Epithelial cell of proximal tubule (primary cell): Measurements from ENCODE around the gene DLL1. TPM values are rescaled to one million over a fixed set of nuclear protein-coding genes. Genes with fewer than 3 reads are reported as not detected.

Experiments
- DNase-seq: peaks from one replicate; pipeline ENCODE4 v3.0.0-alpha.2; 2011; ENCODE audit warnings: low read depth
- H3K4me3 ChIP-seq: 2 replicates; pipeline ENCODE4 v1.5.1; 2011; ENCODE audit warnings: low read depth, mild to moderate bottlenecking, low read length
- total RNA-seq: library from RNA; depleted of rRNA; stranded (reverse); fragments of >200 nt; gene quantifications from 2 replicates; pipeline ENCODE4 v1.2.3, GENCODE V29; 2015
- TF ChIP-seq, protein P1 (sequence below): conservative IDR thresholded peaks from 2 replicates; pipeline ENCODE4 v1.5.1; 2012; ENCODE audit warnings: low read depth, mild to moderate bottlenecking, low read length

Gene DLL1
- total RNA-seq, 1 donor from 2014 or later, result 1.7 TPM

- no peak overlapping the region for H3K4me3 ChIP-seq
- TF ChIP-seq, protein P1, sequence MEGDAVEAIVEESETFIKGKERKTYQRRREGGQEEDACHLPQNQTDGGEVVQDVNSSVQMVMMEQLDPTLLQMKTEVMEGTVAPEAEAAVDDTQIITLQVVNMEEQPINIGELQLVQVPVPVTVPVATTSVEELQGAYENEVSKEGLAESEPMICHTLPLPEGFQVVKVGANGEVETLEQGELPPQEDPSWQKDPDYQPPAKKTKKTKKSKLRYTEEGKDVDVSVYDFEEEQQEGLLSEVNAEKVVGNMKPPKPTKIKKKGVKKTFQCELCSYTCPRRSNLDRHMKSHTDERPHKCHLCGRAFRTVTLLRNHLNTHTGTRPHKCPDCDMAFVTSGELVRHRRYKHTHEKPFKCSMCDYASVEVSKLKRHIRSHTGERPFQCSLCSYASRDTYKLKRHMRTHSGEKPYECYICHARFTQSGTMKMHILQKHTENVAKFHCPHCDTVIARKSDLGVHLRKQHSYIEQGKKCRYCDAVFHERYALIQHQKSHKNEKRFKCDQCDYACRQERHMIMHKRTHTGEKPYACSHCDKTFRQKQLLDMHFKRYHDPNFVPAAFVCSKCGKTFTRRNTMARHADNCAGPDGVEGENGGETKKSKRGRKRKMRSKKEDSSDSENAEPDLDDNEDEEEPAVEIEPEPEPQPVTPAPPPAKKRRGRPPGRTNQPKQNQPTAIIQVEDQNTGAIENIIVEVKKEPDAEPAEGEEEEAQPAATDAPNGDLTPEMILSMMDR, result no peak
- no peak for DNase-seq
Measured at GRCh38 chr6:170281331-170282292, 9.3 kb downstream of the DLL1 start.

GRCh38 chr6:170280689-170281045 is 10.2 kb downstream of the DLL1 start:
- TF ChIP-seq, protein P1, result peak; percentile 9
- H3K4me3 ChIP-seq, result peak overlapping the region; percentile 49
- DNase-seq, result no peak

- DNase-seq, result no peak
- TF ChIP-seq, protein P1, result no peak
- H3K4me3 ChIP-seq, result peak overlapping the region; percentile 49
Measured at GRCh38 chr6:170279977-170280688, 10.7 kb downstream of the DLL1 start.

DNA sequence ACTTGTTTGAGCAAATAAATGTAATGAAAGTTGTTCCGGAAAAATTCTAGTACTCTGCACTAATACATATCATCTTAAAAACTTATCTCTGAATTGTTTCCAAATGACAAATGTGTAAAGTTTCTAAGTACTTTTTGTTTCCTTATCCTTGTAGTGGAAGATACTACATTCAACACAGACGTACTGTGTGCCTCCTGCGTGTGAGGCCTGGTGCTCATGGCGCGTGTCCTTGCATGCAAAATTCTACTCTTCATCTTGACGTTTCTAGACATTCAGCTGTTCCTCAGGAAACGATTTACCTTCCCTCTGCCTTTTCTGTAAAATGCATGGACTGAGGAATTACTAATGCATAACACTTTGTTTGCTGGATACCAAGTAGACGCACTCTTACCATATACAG is 11.5 kb downstream of the DLL1 start:
- TF ChIP-seq, protein P1, result no peak
- no peak for DNase-seq
- H3K4me3 ChIP-seq, result no peak overlapping the region

- H3K4me3 ChIP-seq, result no peak overlapping the region
- DNase-seq, result no peak
- TF ChIP-seq, protein P1, result no peak
Measured at GRCh38 chr6:170278743-170279094, 12.2 kb downstream of the DLL1 start.

DNA sequence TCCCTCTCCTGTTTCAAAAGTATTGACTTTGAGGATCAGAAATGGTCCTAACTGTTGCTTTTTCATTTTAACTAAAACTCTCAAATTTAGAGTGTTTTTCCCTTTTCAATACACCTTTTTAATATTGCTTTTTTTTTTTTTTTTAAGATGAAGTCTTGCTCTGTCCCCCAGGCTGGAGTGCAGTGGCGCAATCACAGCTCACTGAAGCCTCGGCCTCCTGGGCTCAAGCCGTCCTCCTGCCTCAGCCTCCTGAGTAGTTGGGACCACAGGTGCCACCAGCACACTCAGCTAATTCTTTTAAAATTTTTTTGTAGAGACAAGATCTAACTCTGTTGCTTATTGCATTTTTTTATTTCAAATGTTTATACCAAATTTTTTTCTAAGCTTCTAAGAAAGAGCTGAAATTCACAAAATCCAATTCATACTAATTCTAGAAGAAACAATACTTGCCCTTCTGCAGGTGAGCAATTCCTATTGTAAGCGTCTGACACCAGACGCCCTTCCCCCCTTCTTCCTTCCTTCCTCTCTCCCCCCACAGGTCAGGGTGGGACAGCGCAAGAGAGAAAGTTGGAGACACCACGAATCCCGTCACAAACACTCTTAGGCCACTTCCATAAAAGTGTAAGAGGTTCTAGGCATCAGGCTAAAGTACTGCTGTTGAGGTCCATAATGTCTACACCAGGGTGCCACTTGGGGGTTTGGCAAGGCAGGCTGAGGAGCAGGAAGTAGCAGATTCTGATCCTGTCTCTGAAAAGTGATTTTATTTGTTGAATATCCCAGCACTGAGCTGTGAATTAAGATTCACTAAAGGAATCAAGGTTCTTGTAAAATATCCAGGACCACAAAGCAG is 12.8 kb downstream of the DLL1 start:
- no peak overlapping the region for H3K4me3 ChIP-seq
- TF ChIP-seq, protein P1, result no peak
- DNase-seq, result no peak
